Measurements from ENCODE around the gene APBA2.
"Not testable (repeated sequence)": the region's sequence is repeated elsewhere in the genome, so short reads cannot be mapped to it uniquely, and the experiment has no call there.

APBA2 gene

GRCh38 chr15:28885630-28886430 is at the start of gene APBA2:
APBA2 (plus strand) TSS chr15:28885974; CDS start chr15:29053885, 167,911 bp downstream.
- DNase-seq = no peak

- not testable (repeated sequence) for DNase-seq
These were observed 45.5 kb upstream of the APBA2 start for GRCh38 chr15:28840285-28840684.

- DNase-seq = not testable (repeated sequence)
These were observed 43.6 kb upstream of the APBA2 start for GRCh38 chr15:28842210-28842609.

- not testable (repeated sequence) for DNase-seq
These were observed 42.3 kb upstream of the APBA2 start for GRCh38 chr15:28843520-28843919.

- not testable (repeated sequence) for DNase-seq
These were observed 41.6 kb upstream of the APBA2 start for GRCh38 chr15:28844147-28844546.

GRCh38 chr15:28847247-28847646 is 38.5 kb upstream of the APBA2 start:
- not testable (repeated sequence) for DNase-seq

GRCh38 chr15:28847959-28848358 is 37.8 kb upstream of the APBA2 start:
- DNase-seq = not testable (repeated sequence)

- DNase-seq = not testable (repeated sequence)
These were observed 37.3 kb upstream of the APBA2 start, which contains the start of gene GOLGA6L7 for GRCh38 chr15:28848521-28848920. GOLGA6L7 (minus strand) TSS chr15:28848644; CDS start chr15:28848549, 95 bp downstream.

GRCh38 chr15:28849271-28849670 is 36.5 kb upstream of the APBA2 start:
- not testable (repeated sequence) for DNase-seq

GRCh38 chr15:28849766-28850165 is 36.0 kb upstream of the APBA2 start:
- DNase-seq = not testable (repeated sequence)

GRCh38 chr15:28853654-28854053 is 32.1 kb upstream of the APBA2 start:
- not testable (repeated sequence) for DNase-seq

GRCh38 chr15:28854578-28854977 is 31.2 kb upstream of the APBA2 start:
- DNase-seq = not testable (repeated sequence)

GRCh38 chr15:28861031-28861534 is 24.7 kb upstream of the APBA2 start:
- no peak for DNase-seq

- DNase-seq = not testable (repeated sequence)
These were observed 24.0 kb upstream of the APBA2 start for GRCh38 chr15:28861589-28862293.

GRCh38 chr15:28868744-28869345 is 16.9 kb upstream of the APBA2 start:
- no peak for DNase-seq

- DNase-seq = no peak
These were observed 14.6 kb upstream of the APBA2 start for GRCh38 chr15:28871168-28871567.

- DNase-seq = no peak
These were observed 12.8 kb upstream of the APBA2 start for GRCh38 chr15:28873006-28873405.

GRCh38 chr15:28873585-28874190 is 12.1 kb upstream of the APBA2 start:
- DNase-seq = no peak

- no peak for DNase-seq
These were observed 10.2 kb upstream of the APBA2 start for GRCh38 chr15:28875461-28876000.

GRCh38 chr15:28876131-28876844 is 9.5 kb upstream of the APBA2 start:
- DNase-seq = no peak

GRCh38 chr15:28876845-28877185 is 9.0 kb upstream of the APBA2 start:
- no peak for DNase-seq

- no peak for DNase-seq
These were observed 7.6 kb upstream of the APBA2 start for GRCh38 chr15:28878209-28878608.
